Suppressor macrophage treated with lipopolysaccharide for 1 hour (primary cell): ENCODE data around the gene ODF2.

ENCODE experiments used
- DNase-seq, 3 donors: peaks; one replicate each; pipeline ENCODE4 v3.0.0-alpha.2; 2020 to 2022

The ODF2 gene

DNA sequence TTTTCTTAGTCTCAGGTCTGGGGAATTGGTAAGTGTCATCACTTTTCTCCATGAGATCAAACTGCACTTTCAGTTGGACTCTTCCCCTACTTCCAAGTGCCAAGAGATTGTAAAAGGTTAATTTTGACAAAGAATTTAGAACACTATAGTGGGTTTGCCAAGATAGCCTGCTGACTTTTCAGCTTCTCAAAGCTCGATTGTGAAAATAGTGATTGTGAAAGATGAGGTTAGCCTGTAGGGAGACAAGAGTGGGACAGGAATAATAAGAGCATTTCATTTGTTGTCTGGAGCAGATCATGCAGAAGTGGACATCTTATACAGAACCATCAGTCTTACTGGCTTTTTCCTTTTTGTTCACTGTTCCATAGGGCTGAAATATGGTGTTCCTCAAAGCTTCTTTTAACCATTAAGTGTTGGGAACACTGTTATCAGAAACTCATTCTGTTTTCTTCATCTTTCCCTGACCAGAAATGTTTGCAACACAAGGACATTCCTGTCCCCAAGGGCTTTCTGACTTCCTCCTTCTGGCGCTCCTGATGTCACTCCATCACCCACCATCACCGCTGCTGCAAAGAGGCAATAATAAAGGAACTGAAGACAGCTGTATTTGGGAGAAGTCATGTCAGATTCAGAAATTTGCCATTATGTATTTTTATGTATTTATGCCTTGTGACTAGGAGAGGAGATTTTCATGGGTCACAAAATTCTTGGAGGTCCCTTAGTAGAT is 85.0 kb downstream of the ODF2 start:
- DNase-seq, result peak; percentile 74 to 78 (median 77)

- no peak for DNase-seq
Observed at GRCh38 chr9:128546504-128546903, 90.7 kb downstream of the ODF2 start.

DNA sequence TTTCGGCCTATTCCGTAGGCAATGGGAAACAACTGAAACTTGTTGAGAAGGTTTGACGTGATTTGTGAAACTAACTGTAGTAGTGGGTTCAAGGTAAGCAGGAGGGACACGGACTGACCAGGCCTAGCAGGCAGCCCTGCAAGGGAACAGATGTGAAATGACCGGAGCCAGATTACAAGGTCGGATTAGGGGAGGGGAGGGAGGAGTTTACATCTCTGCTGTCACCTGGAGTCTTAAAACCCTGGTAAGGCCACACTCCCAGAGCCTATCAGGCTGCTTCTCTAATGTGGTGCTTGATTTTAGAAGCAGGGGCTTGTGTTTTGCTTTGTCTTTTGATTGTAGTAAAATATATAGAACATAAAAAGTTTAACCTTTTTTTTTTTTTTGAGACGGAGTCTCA is 93.1 kb downstream of the ODF2 start:
- DNase-seq, result no peak

- peak in 1 of 3 donors; percentile 28 for DNase-seq
Observed at GRCh38 chr9:128550226-128550625, 94.4 kb downstream of the ODF2 start.
